GM12878 (cell line): Measurements from ENCODE around the gene CFHR5. TPM values are rescaled to one million over a fixed set of nuclear protein-coding genes. Genes with fewer than 3 reads are reported as not detected.

ENCODE experiments used
- ATAC-seq: fragments of 200-7000 bp; cut with Tn5 transposase; 3 replicates; pipeline ENCODE4 v1.9.1; 2020; ENCODE audit warnings: mild to moderate bottlenecking, moderate library complexity
- BruUV-seq: library from RNA; stranded (reverse); fragments of 400-500 nt; replicated peaks from 2 replicates; lab custom pipeline; 2021; lab: Mats Ljungman, UMichigan
- CTCF ChIA-PET: fragments of 300-600 bp; sonication (Branson Sonifier 250); formaldehyde crosslinking; extraction: SDS; loops from one replicate; lab custom pipeline; 2021; ENCODE audit warnings: inconsistent platforms; lab: Yijun Ruan, JAX
- POLR2A ChIA-PET: fragments of 350-600 bp; formaldehyde crosslinking; extraction: SDS; loops from one replicate; lab custom pipeline; 2021; ENCODE audit warnings: inconsistent platforms; lab: Charles Lee
- RAD21 ChIA-PET: fragments of 300-600 bp; sonication (Branson Sonifier 250); formaldehyde crosslinking; loops from one replicate; lab custom pipeline; 2023; ENCODE audit warnings: antibody characterized with exemption; ENCODE audit not compliant: unreplicated experiment; lab: Charles Lee
- SMC1A ChIA-PET: fragments of 300-600 bp; sonication (Branson Sonifier 250); formaldehyde crosslinking; loops from one replicate; lab custom pipeline; 2023; ENCODE audit not compliant: unreplicated experiment, uncharacterized antibody; lab: Charles Lee
- DNase-seq: peaks from one replicate; pipeline ENCODE4 v3.0.0-alpha.2; 2011; ENCODE audit warnings: low read depth, low spot score
- FAIRE-seq: peaks from 3 replicates; lab custom pipeline; 2011; peaks lifted over from hg19 to GRCh38; lab: Jason Lieb, UNC
- H2AFZ ChIP-seq: 2 replicates; pipeline ENCODE4 v1.6.0; 2011; ENCODE audit warnings: low read depth, low read length, control low read depth; ENCODE audit not compliant: control insufficient read depth
- H3K27ac ChIP-seq: 2 replicates; pipeline ENCODE4 v1.5.1; 2011; ENCODE audit warnings: control low read depth; ENCODE audit not compliant: control insufficient read depth, insufficient read depth
- H3K27me3 ChIP-seq, 2 experiments: replicated peaks in 1 of 2; 2 replicates each; pipeline versions ENCODE4 v1.6.0 to v1.6.1; 2011; ENCODE audit warnings: low read length in 1 of 2; ENCODE audit not compliant: control insufficient read depth in 2 of 2, insufficient read depth in 2 of 2
- H3K36me3 ChIP-seq, 2 experiments: 2 replicates each; pipeline ENCODE4 v1.5.1; 2011; ENCODE audit warnings: low read length in 1 of 2; ENCODE audit not compliant: control insufficient read depth in 2 of 2, insufficient read depth in 2 of 2
- H3K4me1 ChIP-seq: 2 replicates; pipeline ENCODE4 v1.6.1; 2011; ENCODE audit warnings: mild to moderate bottlenecking, low read length, moderate library complexity, mixed read lengths; ENCODE audit not compliant: control insufficient read depth, insufficient read depth
- H3K4me2 ChIP-seq: 2 replicates; pipeline ENCODE4 v1.6.0; 2011; ENCODE audit warnings: control low read depth; ENCODE audit not compliant: control insufficient read depth, insufficient read depth
- H3K4me3 ChIP-seq: fragments of 200-600 bp; sonication (generic); 2 replicates; pipeline ENCODE4 v1.5.1; 2016
- H3K79me2 ChIP-seq: 2 replicates; pipeline ENCODE4 v1.6.0; 2011; ENCODE audit warnings: low read length; ENCODE audit not compliant: control insufficient read depth, insufficient read depth
- H3K9ac ChIP-seq: 2 replicates; pipeline ENCODE4 v1.8.0; 2011; ENCODE audit warnings: low read length, control low read depth, mixed read lengths; ENCODE audit not compliant: control insufficient read depth, insufficient read depth
- H3K9me3 ChIP-seq: replicated peaks from 3 replicates; pipeline ENCODE4 v1.5.1; 2011; ENCODE audit warnings: mild to moderate bottlenecking, low read length; ENCODE audit not compliant: control insufficient read depth, insufficient read depth
- H4K20me1 ChIP-seq: 2 replicates; pipeline ENCODE4 v1.6.0; 2011; ENCODE audit not compliant: control insufficient read depth, insufficient read depth
- MYC ChIP-seq: IDR thresholded peaks from 2 replicates; pipeline ENCODE4 v1.6.1; 2011; ENCODE audit warnings: mild to moderate bottlenecking, low read length, moderate library complexity, inconsistent platforms; ENCODE audit not compliant: insufficient read depth, insufficient replicate concordance, insufficient read length, severe bottlenecking
- RELB ChIP-seq: fragments of 450-650 bp; IDR thresholded peaks from 2 replicates; pipeline ENCODE4 v1.6.1; 2017; ENCODE audit warnings: low read depth, mild to moderate bottlenecking, moderate library complexity
- SREBF2 ChIP-seq: IDR thresholded peaks from 2 replicates; pipeline ENCODE4 v1.6.1; 2012; ENCODE audit warnings: mild to moderate bottlenecking, low read length
- TAF1 ChIP-seq: IDR thresholded peaks from 2 replicates; pipeline ENCODE4 v1.6.1; 2011; ENCODE audit warnings: mild to moderate bottlenecking, low read depth, low read length, borderline replicate concordance
- ZBED1 ChIP-seq: IDR thresholded peaks from 2 replicates; pipeline ENCODE4 v1.6.1; 2016; ENCODE audit warnings: borderline replicate concordance
- ZBTB11 ChIP-seq: fragments of 450-650 bp; formaldehyde crosslinking; IDR thresholded peaks from 2 replicates; pipeline ENCODE4 v1.5.0; 2022; ENCODE audit warnings: mild to moderate bottlenecking, missing genetic modification characterization
- ZBTB40 ChIP-seq: fragments of 450-650 bp; IDR thresholded peaks from 2 replicates; pipeline ENCODE4 v1.6.1; 2016; ENCODE audit warnings: mild to moderate bottlenecking, moderate library complexity, borderline replicate concordance
- WGBS: methylation state at CpG from one replicate; pipeline ENCODE4 v1.1.6; 2016; ENCODE audit warnings: low lambda C conversion rate; ENCODE audit not compliant: insufficient replicate concordance, insufficient coverage; ENCODE audit errors: missing lambda C conversion rate; 5-methylcytosine and 5-hydroxymethylcytosine counted together
- in situ Hi-C: fragments of 300-500 bp; cut with MboI; formaldehyde crosslinking; loops from 9 replicates; pipeline ENCODE4 v1.14.3; 2018; ENCODE audit warnings: mixed read lengths
- intact Hi-C: fragments of 100-400 bp; cut with micrococcal nuclease; formaldehyde crosslinking; loops from one replicate; pipeline ENCODE4 v1.14.2; 2022; ENCODE audit not compliant: unreplicated experiment
- polyA plus RNA-seq, 11 experiments: library from polyadenylated mRNA; depleted of rRNA in 4 of 11; unstranded in 6 of 11; stranded (reverse) in 5 of 11; fragments of >200 nt; fragmentation: Nextera tagmentation in 4 of 11; fragmentation: Illumina TruSeq in 1 of 11; extraction: Ambion mirVana in 4 of 11; extraction: Trizol in 1 of 11; gene quantifications; 1 replicate in 1 of 11; 2 replicates in 10 of 11; pipeline versions ENCODE4 v1.2.1 to v1.2.3, GENCODE V29; 2011 to 2016; ENCODE audit warnings: inconsistent platforms in 2 of 11, missing spikeins in 2 of 11, low read depth in 1 of 11
- total RNA-seq, 4 experiments: library from RNA; depleted of rRNA in 3 of 4; stranded (reverse); fragments of >200 nt in 3 of 4; fragmentation: Illumina TruSeq in 1 of 4; extraction: Trizol in 1 of 4; gene quantifications; 2 replicates each; pipeline versions ENCODE4 v1.2.1 to v1.2.3, GENCODE V29; 2013 to 2021

The CFHR5 gene
- total and polyA plus RNA-seq, 10 of the 15 experiments (the other 5 are each of a cell fraction or from before 2014, with no cell fraction given): not detected

GRCh38 chr1:197008861-197009260 is 31.5 kb downstream of the CFHR5 start (continued):
- TF ChIP-seq ZBTB11: no peak
- TF ChIP-seq SREBF2: no peak
- TF ChIP-seq RELB: no peak
- no peak for TF ChIP-seq MYC
- TF ChIP-seq TAF1: no peak
- TF ChIP-seq ZBED1: no peak

GRCh38 chr1:197011614-197012013 is 34.3 kb downstream of the CFHR5 start:
- FAIRE-seq (no peak), ATAC-seq (no peak)
- Histone ChIP-seq H3K9me3 (no peaks in the 10 kb centered on the region), H3K27ac (no peak overlapping the region)
- SMC1A ChIA-PET: no interaction called here
- RAD21 ChIA-PET: no interaction called here
- intact Hi-C loops: no loop called here
- TF ChIP-seq ZBTB40: no peak
- TF ChIP-seq, all 136 proteins: peak for 0
- no peak overlapping the region for H2AFZ ChIP-seq
- no peaks in the 10 kb centered on the region for H3K36me3 ChIP-seq
- no peaks in the 10 kb centered on the region for H3K27me3 ChIP-seq
- ChIA-PET CTCF (no interaction called here), POLR2A (no interaction called here)
- no peak overlapping the region for H3K4me2 ChIP-seq
- DNase-seq: no peak
- no peak overlapping the region for H3K9ac ChIP-seq
- in situ Hi-C loops: no loop called here
- H3K4me1 ChIP-seq: no peaks in the 10 kb centered on the region
- BruUV-seq: no TSS peak
- H3K79me2 ChIP-seq: no peaks in the 10 kb centered on the region
- no peaks in the 10 kb centered on the region for H4K20me1 ChIP-seq
- H3K4me3 ChIP-seq: no peak overlapping the region
- WGBS: 0% methylated on average over 1 of the region's 1 CpG
